ENCODE data around the gene NOPCHAP1. TPM values are rescaled to one million over a fixed set of nuclear protein-coding genes. Genes with fewer than 3 reads are reported as not detected.

The NOPCHAP1 gene
- total and polyA plus RNA-seq, 2 donors (not counting 1 experiment from before 2014, with no cell fraction given), result 3.2 to 21.2 TPM

DNA sequence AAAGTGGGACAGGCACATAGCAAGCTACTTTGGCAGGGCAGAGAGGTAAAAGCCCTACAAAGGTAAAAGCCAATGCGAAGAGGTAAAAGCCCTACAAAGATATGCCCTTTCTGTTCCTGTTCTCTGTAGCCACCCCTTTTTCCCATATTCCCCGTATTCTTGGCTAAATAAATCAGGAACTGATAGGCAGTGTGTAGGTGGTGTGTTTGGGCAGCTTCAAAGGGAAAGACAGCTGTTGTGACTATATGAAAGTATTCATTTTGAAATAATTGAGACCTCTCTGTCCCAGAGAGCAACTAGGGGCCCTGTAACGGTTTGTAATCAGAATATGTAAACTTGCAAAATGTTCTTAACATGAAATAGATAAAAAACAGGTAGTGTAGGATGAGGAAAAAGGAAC, 16.8 kb upstream of the NOPCHAP1 start:
- no peak overlapping the region for H3K4me3 Mint-ChIP-seq
- Histone ChIP-seq H3K4me1 (ENCODE audit: control insufficient read depth in 2 of 2, insufficient read depth in 2 of 2, low read length in 2 of 2) (peaks cover 18 to 20% of the 10 kb centered on the region in 2 donors), H2AFZ (ENCODE audit: insufficient read depth, low read depth, low read length, poor library complexity, severe bottlenecking) (no peak overlapping the region), H3K36me3 (replicated peaks in 1 of 2; ENCODE audit: control extremely low read depth in 1 of 2, control insufficient read depth in 1 of 2, extremely low read depth in 1 of 2, insufficient read depth in 2 of 2, low read length in 1 of 2) (no peaks in the 10 kb centered on the region), H3K27ac (ENCODE audit: low read length in 2 of 2) (no peak overlapping the region), H3K4me3 (ENCODE audit: control extremely low read depth in 1 of 5, extremely low read depth in 1 of 5, insufficient read depth in 1 of 5, low read depth in 2 of 5, low read length in 4 of 5) (no peak overlapping the region), H3K4me2 (replicated peaks; ENCODE audit: low read depth, low read length, poor library complexity, severe bottlenecking) (no peak overlapping the region), H3K79me2 (ENCODE audit: control insufficient read depth, insufficient read depth, low read length) (no peaks in the 10 kb centered on the region), H4K20me1 (ENCODE audit: control insufficient read depth, insufficient read depth, low read length, poor library complexity, severe bottlenecking) (no peaks in the 10 kb centered on the region), H3K27me3 (replicated peaks in 1 of 4; ENCODE audit: control extremely low read depth in 1 of 4, control insufficient read depth in 3 of 4, insufficient read depth in 4 of 4, low read length in 3 of 4) (no peaks in the 10 kb centered on the region), H3K9ac (ENCODE audit: low read length) (no peak overlapping the region), H3K9me3 (ENCODE audit: control extremely low read depth in 1 of 3, control insufficient read depth in 2 of 3, insufficient read depth in 1 of 3, low read length in 2 of 3) (peaks cover 0 to 5% (median 0%) of the 10 kb centered on the region in 3 donors)
- TF ChIP-seq, protein P1, sequence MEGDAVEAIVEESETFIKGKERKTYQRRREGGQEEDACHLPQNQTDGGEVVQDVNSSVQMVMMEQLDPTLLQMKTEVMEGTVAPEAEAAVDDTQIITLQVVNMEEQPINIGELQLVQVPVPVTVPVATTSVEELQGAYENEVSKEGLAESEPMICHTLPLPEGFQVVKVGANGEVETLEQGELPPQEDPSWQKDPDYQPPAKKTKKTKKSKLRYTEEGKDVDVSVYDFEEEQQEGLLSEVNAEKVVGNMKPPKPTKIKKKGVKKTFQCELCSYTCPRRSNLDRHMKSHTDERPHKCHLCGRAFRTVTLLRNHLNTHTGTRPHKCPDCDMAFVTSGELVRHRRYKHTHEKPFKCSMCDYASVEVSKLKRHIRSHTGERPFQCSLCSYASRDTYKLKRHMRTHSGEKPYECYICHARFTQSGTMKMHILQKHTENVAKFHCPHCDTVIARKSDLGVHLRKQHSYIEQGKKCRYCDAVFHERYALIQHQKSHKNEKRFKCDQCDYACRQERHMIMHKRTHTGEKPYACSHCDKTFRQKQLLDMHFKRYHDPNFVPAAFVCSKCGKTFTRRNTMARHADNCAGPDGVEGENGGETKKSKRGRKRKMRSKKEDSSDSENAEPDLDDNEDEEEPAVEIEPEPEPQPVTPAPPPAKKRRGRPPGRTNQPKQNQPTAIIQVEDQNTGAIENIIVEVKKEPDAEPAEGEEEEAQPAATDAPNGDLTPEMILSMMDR (IDR thresholded peaks at IDR 0.05), result no peak
- TF ChIP-seq EZH2 (IDR thresholded peaks at IDR 0.05; ENCODE audit: borderline replicate concordance, insufficient read depth, low read depth, low read length, poor library complexity, severe bottlenecking), result no peak
- no peaks in the 10 kb centered on the region for H3K27me3 Mint-ChIP-seq
- CTCF ChIA-PET, result interaction anchor here (0.7 to 0.8 kb wide), 2 partner anchors 11 to 97 kb away, joined by 3 read pairs; partner anchors contain the start of gene SLC41A2
- POLR2A ChIA-PET, result no interaction called here
- peaks cover 15% of the 10 kb centered on the region for H3K4me1 Mint-ChIP-seq
- intact Hi-C loops (cut with micrococcal nuclease), result no loop called here
- H3K27ac Mint-ChIP-seq, result no peak overlapping the region
- ATAC-seq (ENCODE audit: low read depth) (no peak), DNase-seq (no peak)
- no CpG with 5 or more reads among the region's 3 CpGs for WGBS (ENCODE audit: insufficient coverage)
- H3K9me3 Mint-ChIP-seq (ENCODE audit: insufficient read depth), result no peaks in the 10 kb centered on the region

DNA sequence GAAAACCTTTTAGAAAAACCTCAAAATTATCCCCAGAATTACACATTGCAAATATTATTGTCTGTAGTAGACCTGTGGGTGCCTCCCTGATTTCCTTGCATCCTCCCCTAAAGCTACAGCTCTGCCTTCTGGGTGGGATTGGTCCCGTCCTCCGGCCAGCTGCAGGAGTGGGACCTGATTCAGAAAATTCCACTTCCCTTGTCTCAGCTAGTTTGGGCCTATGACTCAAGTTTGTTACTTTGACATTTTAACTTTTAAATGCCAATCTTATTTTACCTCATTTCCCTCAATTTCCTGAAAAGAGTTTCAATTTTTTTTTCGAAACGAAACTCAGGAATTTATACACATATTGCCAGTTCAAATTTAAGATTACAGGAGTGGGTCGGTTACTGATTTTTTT, 14.8 kb upstream of the NOPCHAP1 start:
- peaks cover 0 to 6% (median 0%) of the 10 kb centered on the region in 3 donors for H3K9me3 ChIP-seq (ENCODE audit: control extremely low read depth in 1 of 3, control insufficient read depth in 2 of 3, insufficient read depth in 1 of 3, low read length in 2 of 3)
- H3K9ac ChIP-seq (ENCODE audit: low read length), result no peak overlapping the region
- H3K36me3 ChIP-seq (replicated peaks in 1 of 2; ENCODE audit: control extremely low read depth in 1 of 2, control insufficient read depth in 1 of 2, extremely low read depth in 1 of 2, insufficient read depth in 2 of 2, low read length in 1 of 2), result no peaks in the 10 kb centered on the region
- H3K27ac ChIP-seq (ENCODE audit: low read length in 2 of 2), result no peak overlapping the region
- peaks cover 25 to 28% of the 10 kb centered on the region in 2 donors for H3K4me1 ChIP-seq (ENCODE audit: control insufficient read depth in 2 of 2, insufficient read depth in 2 of 2, low read length in 2 of 2)
- H3K27me3 ChIP-seq (replicated peaks in 1 of 4; ENCODE audit: control extremely low read depth in 1 of 4, control insufficient read depth in 3 of 4, insufficient read depth in 4 of 4, low read length in 3 of 4), result no peaks in the 10 kb centered on the region
- H3K79me2 ChIP-seq (ENCODE audit: control insufficient read depth, insufficient read depth, low read length), result no peaks in the 10 kb centered on the region
- H3K4me1 Mint-ChIP-seq, result peaks cover 29% of the 10 kb centered on the region
- no peaks in the 10 kb centered on the region for H3K9me3 Mint-ChIP-seq (ENCODE audit: insufficient read depth)
- ChIA-PET CTCF (interaction anchor here (0.9 to 1.1 kb wide), 4 partner anchors 9 to 82 kb away, joined by 3 to 7 read pairs (median 3); no protein-coding TSS in a partner anchor), POLR2A (no interaction called here)
- H3K27ac Mint-ChIP-seq, result no peak overlapping the region
- WGBS (ENCODE audit: insufficient coverage), result 92% methylated on average over 3 of the region's 5 CpGs
- no peak overlapping the region for H3K4me2 ChIP-seq (replicated peaks; ENCODE audit: low read depth, low read length, poor library complexity, severe bottlenecking)
- no peak for TF ChIP-seq EZH2 (IDR thresholded peaks at IDR 0.05; ENCODE audit: borderline replicate concordance, insufficient read depth, low read depth, low read length, poor library complexity, severe bottlenecking)
- TF ChIP-seq, protein P1 (IDR thresholded peaks at IDR 0.05), result no peak
- no peak overlapping the region for H3K4me3 ChIP-seq (ENCODE audit: control extremely low read depth in 1 of 5, extremely low read depth in 1 of 5, insufficient read depth in 1 of 5, low read depth in 2 of 5, low read length in 4 of 5)
- DNase-seq, result no peak
- H3K4me3 Mint-ChIP-seq, result no peak overlapping the region
- no peaks in the 10 kb centered on the region for H3K27me3 Mint-ChIP-seq
- ATAC-seq (ENCODE audit: low read depth), result no peak
- H4K20me1 ChIP-seq (ENCODE audit: control insufficient read depth, insufficient read depth, low read length, poor library complexity, severe bottlenecking), result no peaks in the 10 kb centered on the region
- intact Hi-C loops (cut with micrococcal nuclease), result loop anchor here (5.0 kb wide), 1 partner anchor 81 kb away; no protein-coding TSS in a partner anchor
- H2AFZ ChIP-seq (ENCODE audit: insufficient read depth, low read depth, low read length, poor library complexity, severe bottlenecking), result no peak overlapping the region

Data from B cell (primary cell).